Upper lobe of left lung (tissue), 4 donors: ENCODE data around the gene FAAH.

ENCODE experiments used
- EP300 ChIP-seq, 4 donors: sonication (generic); formaldehyde crosslinking; IDR thresholded peaks; one replicate each; pipeline ENCODE4 v1.5.1; 2017; ENCODE audit warnings: antibody characterized with exemption in 4 of 4, control low read depth in 2 of 4
- TF ChIP-seq, protein P1 (sequence below), 6 experiments: fragments of 450-650 bp in 4 of 6; fragments of 200-600 bp in 2 of 6; sonication (generic) in 2 of 6; IDR thresholded peaks; one replicate each; pipeline ENCODE4 v1.5.1; 2016 to 2019; ENCODE audit warnings: antibody characterized with exemption in 6 of 6

DNA sequence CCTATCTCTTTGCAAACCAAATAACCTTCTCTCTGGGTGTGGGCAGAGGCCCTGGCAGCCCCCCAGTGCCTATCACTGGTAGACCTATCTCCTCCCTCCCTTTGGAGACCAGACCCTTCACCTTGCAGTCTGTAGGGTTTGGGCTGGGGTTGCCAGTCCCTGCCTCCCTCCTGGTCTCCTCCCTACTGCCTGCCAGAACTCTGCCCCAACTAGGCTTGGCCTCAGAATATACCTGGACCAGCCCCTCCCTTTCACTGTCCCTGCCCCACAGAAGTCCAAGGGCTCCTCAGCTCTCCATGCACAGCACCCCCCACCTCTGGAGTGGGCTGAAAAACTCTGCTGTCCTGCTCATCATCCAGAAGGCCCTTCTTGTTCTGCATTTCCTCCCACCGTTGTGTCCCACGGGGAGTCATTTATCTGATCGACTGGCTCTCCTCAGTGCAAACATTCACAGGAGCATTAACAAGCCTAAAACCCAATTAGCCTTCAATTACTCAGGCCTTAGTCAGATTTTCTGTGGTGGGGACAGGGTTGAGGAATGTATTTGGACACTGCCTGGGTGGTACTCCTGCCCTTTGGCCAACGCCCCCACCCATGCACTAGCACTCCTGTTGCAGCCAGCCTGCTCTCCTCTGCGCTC lies 67.8 kb downstream of the FAAH start:
- TF ChIP-seq, protein P1, sequence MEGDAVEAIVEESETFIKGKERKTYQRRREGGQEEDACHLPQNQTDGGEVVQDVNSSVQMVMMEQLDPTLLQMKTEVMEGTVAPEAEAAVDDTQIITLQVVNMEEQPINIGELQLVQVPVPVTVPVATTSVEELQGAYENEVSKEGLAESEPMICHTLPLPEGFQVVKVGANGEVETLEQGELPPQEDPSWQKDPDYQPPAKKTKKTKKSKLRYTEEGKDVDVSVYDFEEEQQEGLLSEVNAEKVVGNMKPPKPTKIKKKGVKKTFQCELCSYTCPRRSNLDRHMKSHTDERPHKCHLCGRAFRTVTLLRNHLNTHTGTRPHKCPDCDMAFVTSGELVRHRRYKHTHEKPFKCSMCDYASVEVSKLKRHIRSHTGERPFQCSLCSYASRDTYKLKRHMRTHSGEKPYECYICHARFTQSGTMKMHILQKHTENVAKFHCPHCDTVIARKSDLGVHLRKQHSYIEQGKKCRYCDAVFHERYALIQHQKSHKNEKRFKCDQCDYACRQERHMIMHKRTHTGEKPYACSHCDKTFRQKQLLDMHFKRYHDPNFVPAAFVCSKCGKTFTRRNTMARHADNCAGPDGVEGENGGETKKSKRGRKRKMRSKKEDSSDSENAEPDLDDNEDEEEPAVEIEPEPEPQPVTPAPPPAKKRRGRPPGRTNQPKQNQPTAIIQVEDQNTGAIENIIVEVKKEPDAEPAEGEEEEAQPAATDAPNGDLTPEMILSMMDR (IDR thresholded peaks at IDR 0.05) = no peak
- TF ChIP-seq EP300 (IDR thresholded peaks at IDR 0.05) = no peak
